GM19238 (cell line): ENCODE data around the gene PCAT7.

Experiments used
- DNase-seq: peaks from one replicate; pipeline ENCODE4 v3.0.0; 2011; ENCODE audit warnings: low spot score; ENCODE audit not compliant: insufficient read length

The PCAT7 gene

GRCh38 chr9:94603259-94604160 lies 48.6 kb downstream of the PCAT7 start:
- peak; percentile 72 for DNase-seq

- no peak for DNase-seq
These were observed 52.0 kb downstream of the PCAT7 start for GRCh38 chr9:94606646-94607422.

GRCh38 chr9:94607423-94607691 lies 52.5 kb downstream of the PCAT7 start:
- DNase-seq, result no peak

- DNase-seq, result no peak
These were observed 55.3 kb downstream of the PCAT7 start for GRCh38 chr9:94610181-94610606.

- no peak for DNase-seq
These were observed 56.8 kb downstream of the PCAT7 start for GRCh38 chr9:94611638-94612068.

GRCh38 chr9:94612071-94612470 lies 57.2 kb downstream of the PCAT7 start:
- no peak for DNase-seq

GRCh38 chr9:94613003-94613402 lies 58.1 kb downstream of the PCAT7 start:
- DNase-seq, result no peak

GRCh38 chr9:94619026-94619425 lies 64.1 kb downstream of the PCAT7 start:
- no peak for DNase-seq
